GM12878 (cell line): ENCODE results near the gene KLRC2. TPM values are rescaled to one million over a fixed set of nuclear protein-coding genes. Genes with fewer than 3 reads are reported as not detected.

Experiments
- ATAC-seq: fragments of 200-7000 bp; cut with Tn5 transposase; 3 replicates; pipeline ENCODE4 v1.9.1; 2020; ENCODE audit warnings: mild to moderate bottlenecking, moderate library complexity
- BruUV-seq: library from RNA; stranded (reverse); fragments of 400-500 nt; replicated peaks from 2 replicates; lab custom pipeline; 2021; lab: Mats Ljungman, UMichigan
- CTCF ChIA-PET: fragments of 300-600 bp; sonication (Branson Sonifier 250); formaldehyde crosslinking; extraction: SDS; loops from one replicate; lab custom pipeline; 2021; ENCODE audit warnings: inconsistent platforms; lab: Yijun Ruan, JAX
- POLR2A ChIA-PET: fragments of 350-600 bp; formaldehyde crosslinking; extraction: SDS; loops from one replicate; lab custom pipeline; 2021; ENCODE audit warnings: inconsistent platforms; lab: Charles Lee
- RAD21 ChIA-PET: fragments of 300-600 bp; sonication (Branson Sonifier 250); formaldehyde crosslinking; loops from one replicate; lab custom pipeline; 2023; ENCODE audit warnings: antibody characterized with exemption; ENCODE audit not compliant: unreplicated experiment; lab: Charles Lee
- SMC1A ChIA-PET: fragments of 300-600 bp; sonication (Branson Sonifier 250); formaldehyde crosslinking; loops from one replicate; lab custom pipeline; 2023; ENCODE audit not compliant: unreplicated experiment, uncharacterized antibody; lab: Charles Lee
- DNase-seq: peaks from one replicate; pipeline ENCODE4 v3.0.0-alpha.2; 2011; ENCODE audit warnings: low read depth, low spot score
- FAIRE-seq: peaks from 3 replicates; lab custom pipeline; 2011; peaks lifted over from hg19 to GRCh38; lab: Jason Lieb, UNC
- H2AFZ ChIP-seq: 2 replicates; pipeline ENCODE4 v1.6.0; 2011; ENCODE audit warnings: low read depth, low read length, control low read depth; ENCODE audit not compliant: control insufficient read depth
- H3K27ac ChIP-seq: 2 replicates; pipeline ENCODE4 v1.5.1; 2011; ENCODE audit warnings: control low read depth; ENCODE audit not compliant: control insufficient read depth, insufficient read depth
- H3K27me3 ChIP-seq, 2 experiments: replicated peaks in 1 of 2; 2 replicates each; pipeline versions ENCODE4 v1.6.0 to v1.6.1; 2011; ENCODE audit warnings: low read length in 1 of 2; ENCODE audit not compliant: control insufficient read depth in 2 of 2, insufficient read depth in 2 of 2
- H3K36me3 ChIP-seq, 2 experiments: 2 replicates each; pipeline ENCODE4 v1.5.1; 2011; ENCODE audit warnings: low read length in 1 of 2; ENCODE audit not compliant: control insufficient read depth in 2 of 2, insufficient read depth in 2 of 2
- H3K4me1 ChIP-seq: 2 replicates; pipeline ENCODE4 v1.6.1; 2011; ENCODE audit warnings: mild to moderate bottlenecking, low read length, moderate library complexity, mixed read lengths; ENCODE audit not compliant: control insufficient read depth, insufficient read depth
- H3K4me2 ChIP-seq: 2 replicates; pipeline ENCODE4 v1.6.0; 2011; ENCODE audit warnings: control low read depth; ENCODE audit not compliant: control insufficient read depth, insufficient read depth
- H3K4me3 ChIP-seq: fragments of 200-600 bp; sonication (generic); 2 replicates; pipeline ENCODE4 v1.5.1; 2016
- H3K79me2 ChIP-seq: 2 replicates; pipeline ENCODE4 v1.6.0; 2011; ENCODE audit warnings: low read length; ENCODE audit not compliant: control insufficient read depth, insufficient read depth
- H3K9ac ChIP-seq: 2 replicates; pipeline ENCODE4 v1.8.0; 2011; ENCODE audit warnings: low read length, control low read depth, mixed read lengths; ENCODE audit not compliant: control insufficient read depth, insufficient read depth
- H3K9me3 ChIP-seq: replicated peaks from 3 replicates; pipeline ENCODE4 v1.5.1; 2011; ENCODE audit warnings: mild to moderate bottlenecking, low read length; ENCODE audit not compliant: control insufficient read depth, insufficient read depth
- H4K20me1 ChIP-seq: 2 replicates; pipeline ENCODE4 v1.6.0; 2011; ENCODE audit not compliant: control insufficient read depth, insufficient read depth
- ATF2 ChIP-seq: IDR thresholded peaks from 2 replicates; pipeline ENCODE4 v1.6.1; 2012; ENCODE audit warnings: low read length, inconsistent platforms
- BHLHE40 ChIP-seq, 2 experiments: fragments of 450-650 bp in 1 of 2; IDR thresholded peaks; 2 replicates each; pipeline ENCODE4 v1.6.1; 2011 to 2017; ENCODE audit warnings: low read depth in 2 of 2, borderline replicate concordance in 1 of 2, improper control_type of control experiment in 1 of 2, low read length in 1 of 2, mild to moderate bottlenecking in 1 of 2
- CBX5 ChIP-seq: sonication (generic); IDR thresholded peaks from 2 replicates; pipeline ENCODE4 v1.6.1; 2016; ENCODE audit warnings: low read depth, moderate library complexity, mild to moderate bottlenecking, inconsistent platforms
- DPF2 ChIP-seq: fragments of 450-650 bp; IDR thresholded peaks from 2 replicates; pipeline ENCODE4 v1.6.1; 2017; ENCODE audit warnings: mild to moderate bottlenecking
- EED ChIP-seq: sonication (generic); IDR thresholded peaks from 2 replicates; pipeline ENCODE4 v1.6.1; 2016; ENCODE audit warnings: antibody characterized with exemption, low read depth
- HSF1 ChIP-seq: fragments of 150-350 bp; IDR thresholded peaks from 2 replicates; pipeline ENCODE4 v1.6.1; 2014; ENCODE audit warnings: mild to moderate bottlenecking, low read depth, low read length
- JUND ChIP-seq: IDR thresholded peaks from 2 replicates; pipeline ENCODE4 v1.6.1; 2012; ENCODE audit warnings: low read depth, mild to moderate bottlenecking, low read length, improper control_type of control experiment, moderate library complexity
- LARP7 ChIP-seq: fragments of 450-650 bp; IDR thresholded peaks from 2 replicates; pipeline ENCODE4 v1.6.1; 2017; ENCODE audit warnings: mild to moderate bottlenecking
- NFYB ChIP-seq: IDR thresholded peaks from 2 replicates; pipeline ENCODE4 v1.6.1; 2011; ENCODE audit warnings: low read depth, mild to moderate bottlenecking, low read length, improper control_type of control experiment, moderate library complexity; ENCODE audit not compliant: insufficient read depth
- NKRF ChIP-seq: fragments of 450-650 bp; conservative IDR thresholded peaks from 2 replicates; pipeline ENCODE4 v1.6.1; 2017; ENCODE audit warnings: mild to moderate bottlenecking, moderate library complexity
- RELA ChIP-seq: fragments of 450-650 bp; IDR thresholded peaks from 2 replicates; pipeline ENCODE4 v1.8.0; 2014; ENCODE audit warnings: borderline replicate concordance; ENCODE audit not compliant: partially characterized antibody
- REST ChIP-seq: IDR thresholded peaks from 2 replicates; pipeline ENCODE4 v1.6.1; 2012; ENCODE audit warnings: mild to moderate bottlenecking, low read depth, low read length
- USF1 ChIP-seq: IDR thresholded peaks from 2 replicates; pipeline ENCODE4 v1.6.1; 2011; ENCODE audit warnings: borderline replicate concordance, low read depth, mild to moderate bottlenecking, moderate library complexity, mixed read lengths, low read length; ENCODE audit not compliant: insufficient read depth; ENCODE audit errors: extremely low read length
- ZZZ3 ChIP-seq: IDR thresholded peaks from 2 replicates; pipeline ENCODE4 v1.6.1; 2011; ENCODE audit warnings: low read depth; ENCODE audit not compliant: control insufficient read depth, insufficient read length
- WGBS: methylation state at CpG from one replicate; pipeline ENCODE4 v1.1.6; 2016; ENCODE audit warnings: low lambda C conversion rate; ENCODE audit not compliant: insufficient replicate concordance, insufficient coverage; ENCODE audit errors: missing lambda C conversion rate; 5-methylcytosine and 5-hydroxymethylcytosine counted together
- in situ Hi-C: fragments of 300-500 bp; cut with MboI; formaldehyde crosslinking; loops from 9 replicates; pipeline ENCODE4 v1.14.3; 2018; ENCODE audit warnings: mixed read lengths
- intact Hi-C: fragments of 100-400 bp; cut with micrococcal nuclease; formaldehyde crosslinking; loops from one replicate; pipeline ENCODE4 v1.14.2; 2022; ENCODE audit not compliant: unreplicated experiment
- polyA plus RNA-seq, 11 experiments: library from polyadenylated mRNA; depleted of rRNA in 4 of 11; unstranded in 6 of 11; stranded (reverse) in 5 of 11; fragments of >200 nt; fragmentation: Nextera tagmentation in 4 of 11; fragmentation: Illumina TruSeq in 1 of 11; extraction: Ambion mirVana in 4 of 11; extraction: Trizol in 1 of 11; gene quantifications; 1 replicate in 1 of 11; 2 replicates in 10 of 11; pipeline versions ENCODE4 v1.2.1 to v1.2.3, GENCODE V29; 2011 to 2016; ENCODE audit warnings: inconsistent platforms in 2 of 11, missing spikeins in 2 of 11, low read depth in 1 of 11
- total RNA-seq, 4 experiments: library from RNA; depleted of rRNA in 3 of 4; stranded (reverse); fragments of >200 nt in 3 of 4; fragmentation: Illumina TruSeq in 1 of 4; extraction: Trizol in 1 of 4; gene quantifications; 2 replicates each; pipeline versions ENCODE4 v1.2.1 to v1.2.3, GENCODE V29; 2013 to 2021

Gene KLRC2
- total and polyA plus RNA-seq, 10 of the 15 experiments (the other 5 are each of a cell fraction or from before 2014, with no cell fraction given) = 0.15 to 0.40 (median 0.20) TPM; not detected in 5

GRCh38 chr12:10453156-10453555 lies 17.3 kb upstream of the KLRC2 start, which contains the start of gene KLRC1 (continued):
- TF ChIP-seq ATF2 (no peak), BHLHE40 (IDR thresholded peaks at IDR 0.05; ENCODE audit: borderline replicate concordance in 1 of 2, low read depth in 2 of 2, low read length in 1 of 2) (no peak), USF1 (no peak), EED (no peak), JUND (no peak), RELA (no peak), LARP7 (no peak), DPF2 (no peak), CBX5 (no peak)

- Histone ChIP-seq H3K9me3 (no peaks in the 10 kb centered on the region), H3K4me3 (no peak overlapping the region), H3K27me3 (no peaks in the 10 kb centered on the region), H3K9ac (no peak overlapping the region), H4K20me1 (no peaks in the 10 kb centered on the region), H3K36me3 (no peaks in the 10 kb centered on the region), H3K79me2 (no peaks in the 10 kb centered on the region), H2AFZ (no peak overlapping the region), H3K4me2 (no peak overlapping the region), H3K27ac (no peak overlapping the region), H3K4me1 (no peaks in the 10 kb centered on the region)
- ChIA-PET POLR2A (no interaction called here), SMC1A (no interaction called here), RAD21 (no interaction called here), CTCF (interaction anchor here (1.0 kb wide), 1 partner anchor 323 kb away, joined by 3 read pairs; no protein-coding TSS in a partner anchor)
- ATAC-seq = no peak
- in situ Hi-C loops (no loop called here), intact Hi-C loops (no loop called here)
- no peak for FAIRE-seq
- no TSS peak for BruUV-seq
- DNase-seq = no peak
- WGBS = 65% methylated on average over 4 of the region's 4 CpGs
- TF ChIP-seq REST (no peak), HSF1 (no peak), NFYB (no peak), ZZZ3 (no peak), NKRF (no peak)
Observed at GRCh38 chr12:10448236-10448635, 12.4 kb upstream of the KLRC2 start.
